Measurements from ENCODE around the gene C6orf47. TPM values are rescaled to one million over a fixed set of nuclear protein-coding genes. Genes with fewer than 3 reads are reported as not detected.

C6orf47 gene
- total and polyA plus RNA-seq, 2 of the 13 experiments (the other 11 are each of a cell fraction or from before 2014, with no cell fraction given), result 1.7 to 18.1 TPM

DNA sequence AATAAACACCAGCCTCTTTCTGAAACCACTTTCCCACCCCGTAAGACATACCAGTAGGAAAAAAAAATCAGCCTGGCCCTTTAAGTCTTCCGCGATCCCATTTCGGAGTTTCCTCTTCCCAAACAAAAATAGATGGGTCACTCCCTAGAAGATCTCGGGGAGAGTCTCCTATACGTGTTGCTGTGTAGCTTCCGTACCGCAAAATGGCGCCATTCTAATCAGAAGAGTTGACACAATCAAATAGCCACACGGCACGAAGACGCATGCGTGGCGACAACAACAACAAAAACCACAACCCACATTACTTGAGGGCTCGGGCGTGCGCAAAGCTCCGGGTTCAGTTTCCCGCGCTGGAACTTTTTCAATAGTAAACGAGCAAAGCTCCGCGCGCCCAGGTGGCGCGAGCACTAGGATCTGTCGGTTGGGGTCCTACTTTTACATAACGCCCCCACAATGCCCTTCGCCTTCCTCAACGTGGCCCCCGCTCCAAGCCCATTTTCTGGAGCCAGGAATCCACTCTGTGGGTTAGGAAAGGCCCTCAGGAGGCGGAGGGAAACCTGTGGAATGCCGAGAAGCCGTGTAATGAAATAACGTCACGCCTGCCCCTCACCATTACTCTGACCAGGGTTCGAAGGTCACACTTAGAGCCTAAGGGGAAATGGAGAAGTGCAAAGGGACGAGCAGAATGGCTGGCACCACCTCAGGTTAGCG lies 4.4 kb upstream of the C6orf47 start, which contains the start of gene GPANK1 (continued):
- TF ChIP-seq FOXP1 (IDR thresholded peaks at IDR 0.05) (peak; percentile 90), FOXP1 (CRISPR knock-in tag; IDR thresholded peaks at IDR 0.05) (peak; percentile 83), IKZF4 (CRISPR knock-in tag; IDR thresholded peaks at IDR 0.05; ENCODE audit: borderline replicate concordance, low read depth, not compliant biosample characterization) (peak; percentile 65), ZNF468 (CRISPR knock-in tag; IDR thresholded peaks at IDR 0.05) (no peak), CHCHD3 (CRISPR knock-in tag; IDR thresholded peaks at IDR 0.05) (peak; percentile 57; the same call in 1 of the 2 replicates), ZNF205 (CRISPR knock-in tag; IDR thresholded peaks at IDR 0.05) (peak; percentile 78), BORCS8-MEF2B (CRISPR knock-in tag; IDR thresholded peaks at IDR 0.05) (no peak), ZNF232 (CRISPR knock-in tag; IDR thresholded peaks at IDR 0.05; ENCODE audit: borderline replicate concordance) (peak; percentile 67; the same call in 1 of the 2 replicates), ZNF138 (CRISPR knock-in tag; IDR thresholded peaks at IDR 0.05; ENCODE audit: low read depth) (no peak), SNRNP70 (IDR thresholded peaks at IDR 0.05; ENCODE audit: low read depth, low read length) (no peak), KLF11 (CRISPR knock-in tag; IDR thresholded peaks at IDR 0.05) (0 out of 2 replicates have a peak, but pooled peaks have one; percentile 74), PPARG (CRISPR knock-in tag; conservative IDR thresholded peaks at IDR 0.05) (no peak), KDM2A (CRISPR knock-in tag; IDR thresholded peaks at IDR 0.05; ENCODE audit: borderline replicate concordance, low read depth) (peak; percentile 76), ATM (IDR thresholded peaks at IDR 0.05; ENCODE audit: borderline replicate concordance) (no peak), TEAD2 (CRISPR knock-in tag; IDR thresholded peaks at IDR 0.05) (no peak), U2AF2 (IDR thresholded peaks at IDR 0.05; ENCODE audit: low read depth, low read length) (no peak), DPF2 (CRISPR knock-in tag; IDR thresholded peaks at IDR 0.05; ENCODE audit: borderline replicate concordance, low read depth) (no peak), ZNF550 (CRISPR knock-in tag; IDR thresholded peaks at IDR 0.05; ENCODE audit: borderline replicate concordance) (peak; percentile 98; the same call in 1 of the 2 replicates), TARDBP (CRISPR knock-in tag; IDR thresholded peaks at IDR 0.05) (no peak; the same call in 1 of the 2 replicates), ZNF841 (CRISPR knock-in tag; IDR thresholded peaks at IDR 0.05; ENCODE audit: borderline replicate concordance) (no peak; the same call in 1 of the 2 replicates)
- TF ChIP-seq, protein P1, sequence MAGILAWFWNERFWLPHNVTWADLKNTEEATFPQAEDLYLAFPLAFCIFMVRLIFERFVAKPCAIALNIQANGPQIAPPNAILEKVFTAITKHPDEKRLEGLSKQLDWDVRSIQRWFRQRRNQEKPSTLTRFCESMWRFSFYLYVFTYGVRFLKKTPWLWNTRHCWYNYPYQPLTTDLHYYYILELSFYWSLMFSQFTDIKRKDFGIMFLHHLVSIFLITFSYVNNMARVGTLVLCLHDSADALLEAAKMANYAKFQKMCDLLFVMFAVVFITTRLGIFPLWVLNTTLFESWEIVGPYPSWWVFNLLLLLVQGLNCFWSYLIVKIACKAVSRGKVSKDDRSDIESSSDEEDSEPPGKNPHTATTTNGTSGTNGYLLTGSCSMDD (CRISPR knock-in tag; IDR thresholded peaks at IDR 0.05), result no peak
- TF ChIP-seq, protein P2, sequence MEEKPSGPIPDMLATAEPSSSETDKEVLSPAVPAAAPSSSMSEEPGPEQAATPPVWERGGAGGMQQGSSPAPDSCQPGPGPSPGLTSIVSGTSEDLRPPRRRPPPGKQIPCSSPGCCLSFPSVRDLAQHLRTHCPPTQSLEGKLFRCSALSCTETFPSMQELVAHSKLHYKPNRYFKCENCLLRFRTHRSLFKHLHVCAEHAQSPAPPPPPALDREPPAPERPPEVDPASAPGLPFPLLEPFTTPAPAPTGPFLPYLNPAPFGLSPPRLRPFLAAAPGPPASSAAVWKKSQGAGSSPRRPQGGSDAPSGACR (CRISPR knock-in tag; IDR thresholded peaks at IDR 0.05), result peak; percentile 83; the same call in 1 of the 2 replicates
- TF ChIP-seq, protein P3, sequence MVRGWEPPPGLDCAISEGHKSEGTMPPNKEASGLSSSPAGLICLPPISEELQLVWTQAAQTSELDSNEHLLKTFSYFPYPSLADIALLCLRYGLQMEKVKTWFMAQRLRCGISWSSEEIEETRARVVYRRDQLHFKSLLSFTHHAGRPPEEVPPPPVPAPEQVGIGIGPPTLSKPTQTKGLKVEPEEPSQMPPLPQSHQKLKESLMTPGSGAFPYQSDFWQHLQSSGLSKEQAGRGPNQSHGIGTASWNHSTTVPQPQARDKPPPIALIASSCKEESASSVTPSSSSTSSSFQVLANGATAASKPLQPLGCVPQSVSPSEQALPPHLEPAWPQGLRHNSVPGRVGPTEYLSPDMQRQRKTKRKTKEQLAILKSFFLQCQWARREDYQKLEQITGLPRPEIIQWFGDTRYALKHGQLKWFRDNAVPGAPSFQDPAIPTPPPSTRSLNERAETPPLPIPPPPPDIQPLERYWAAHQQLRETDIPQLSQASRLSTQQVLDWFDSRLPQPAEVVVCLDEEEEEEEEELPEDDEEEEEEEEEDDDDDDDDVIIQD (CRISPR knock-in tag; IDR thresholded peaks at IDR 0.05; ENCODE audit: low read depth), result 0 out of 2 replicates have a peak, but pooled peaks have one; percentile 25
- TF ChIP-seq, protein P4, sequence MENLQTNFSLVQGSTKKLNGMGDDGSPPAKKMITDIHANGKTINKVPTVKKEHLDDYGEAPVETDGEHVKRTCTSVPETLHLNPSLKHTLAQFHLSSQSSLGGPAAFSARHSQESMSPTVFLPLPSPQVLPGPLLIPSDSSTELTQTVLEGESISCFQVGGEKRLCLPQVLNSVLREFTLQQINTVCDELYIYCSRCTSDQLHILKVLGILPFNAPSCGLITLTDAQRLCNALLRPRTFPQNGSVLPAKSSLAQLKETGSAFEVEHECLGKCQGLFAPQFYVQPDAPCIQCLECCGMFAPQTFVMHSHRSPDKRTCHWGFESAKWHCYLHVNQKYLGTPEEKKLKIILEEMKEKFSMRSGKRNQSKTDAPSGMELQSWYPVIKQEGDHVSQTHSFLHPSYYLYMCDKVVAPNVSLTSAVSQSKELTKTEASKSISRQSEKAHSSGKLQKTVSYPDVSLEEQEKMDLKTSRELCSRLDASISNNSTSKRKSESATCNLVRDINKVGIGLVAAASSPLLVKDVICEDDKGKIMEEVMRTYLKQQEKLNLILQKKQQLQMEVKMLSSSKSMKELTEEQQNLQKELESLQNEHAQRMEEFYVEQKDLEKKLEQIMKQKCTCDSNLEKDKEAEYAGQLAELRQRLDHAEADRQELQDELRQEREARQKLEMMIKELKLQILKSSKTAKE (CRISPR knock-in tag; IDR thresholded peaks at IDR 0.05; ENCODE audit: borderline replicate concordance), result no peak
- TF ChIP-seq, protein P5, sequence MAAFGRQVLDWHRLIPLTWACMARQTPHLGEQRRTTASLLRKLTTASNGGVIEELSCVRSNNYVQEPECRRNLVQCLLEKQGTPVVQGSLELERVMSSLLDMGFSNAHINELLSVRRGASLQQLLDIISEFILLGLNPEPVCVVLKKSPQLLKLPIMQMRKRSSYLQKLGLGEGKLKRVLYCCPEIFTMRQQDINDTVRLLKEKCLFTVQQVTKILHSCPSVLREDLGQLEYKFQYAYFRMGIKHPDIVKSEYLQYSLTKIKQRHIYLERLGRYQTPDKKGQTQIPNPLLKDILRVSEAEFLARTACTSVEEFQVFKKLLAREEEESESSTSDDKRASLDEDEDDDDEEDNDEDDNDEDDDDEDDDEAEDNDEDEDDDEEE (CRISPR knock-in tag; IDR thresholded peaks at IDR 0.05), result no peak; the same call in 1 of the 2 replicates

Data from HepG2 (cell line).